ENCODE measurements around the gene EFCAB11. TPM values are rescaled to one million over a fixed set of nuclear protein-coding genes. Genes with fewer than 3 reads are reported as not detected.

Gene EFCAB11
- total RNA-seq, 1 donor from 2014 or later, result 7.7 TPM

- peaks cover 80% of the 10 kb centered on the region for H3K4me1 Mint-ChIP-seq (ENCODE audit: low read depth)
- peaks cover 4% of the 10 kb centered on the region for H3K9me3 Mint-ChIP-seq (ENCODE audit: low read depth)
- TF ChIP-seq CTCF (IDR thresholded peaks at IDR 0.05), result no peak
- no peaks in the 10 kb centered on the region for H3K27me3 Mint-ChIP-seq (ENCODE audit: low read depth)
- H3K27ac Mint-ChIP-seq (ENCODE audit: unreplicated experiment), result peak overlapping the region; percentile 98
- H3K36me3 Mint-ChIP-seq (ENCODE audit: low read depth), result peaks cover 2% of the 10 kb centered on the region
- no peak for DNase-seq (ENCODE audit: low spot score)
- peak overlapping the region; percentile 47 for H3K4me3 Mint-ChIP-seq (ENCODE audit: unreplicated experiment)
Observed at GRCh38 chr14:89911010-89911919, 43.3 kb downstream of the EFCAB11 start.

- Mint-ChIP-seq H3K9me3 (ENCODE audit: low read depth) (peaks cover 4% of the 10 kb centered on the region), H3K27ac (ENCODE audit: unreplicated experiment) (peak overlapping the region; percentile 98)
Observed at GRCh38 chr14:89910691-89911009, 43.9 kb downstream of the EFCAB11 start.

GRCh38 chr14:89909586-89909985 is 44.9 kb downstream of the EFCAB11 start:
- peaks cover 72% of the 10 kb centered on the region for H3K4me1 Mint-ChIP-seq (ENCODE audit: low read depth)
- peak overlapping the region; percentile 98 for H3K27ac Mint-ChIP-seq (ENCODE audit: unreplicated experiment)
- H3K9me3 Mint-ChIP-seq (ENCODE audit: low read depth), result peaks cover 4% of the 10 kb centered on the region
- TF ChIP-seq CTCF (IDR thresholded peaks at IDR 0.05), result no peak
- no peak for DNase-seq (ENCODE audit: low spot score)
- no peaks in the 10 kb centered on the region for H3K27me3 Mint-ChIP-seq (ENCODE audit: low read depth)
- peaks cover 3% of the 10 kb centered on the region for H3K36me3 Mint-ChIP-seq (ENCODE audit: low read depth)
- no peak overlapping the region for H3K4me3 Mint-ChIP-seq (ENCODE audit: unreplicated experiment)

More at GRCh38 chr14:89910691-89911009, 43.9 kb downstream of the EFCAB11 start:
- TF ChIP-seq CTCF (IDR thresholded peaks at IDR 0.05), result no peak
- H3K36me3 Mint-ChIP-seq (ENCODE audit: low read depth), result peaks cover 2% of the 10 kb centered on the region
- H3K4me1 Mint-ChIP-seq (ENCODE audit: low read depth), result peaks cover 76% of the 10 kb centered on the region
- H3K27me3 Mint-ChIP-seq (ENCODE audit: low read depth), result no peaks in the 10 kb centered on the region
- no peak for DNase-seq (ENCODE audit: low spot score)
- peak overlapping the region; percentile 47 for H3K4me3 Mint-ChIP-seq (ENCODE audit: unreplicated experiment)

DNA sequence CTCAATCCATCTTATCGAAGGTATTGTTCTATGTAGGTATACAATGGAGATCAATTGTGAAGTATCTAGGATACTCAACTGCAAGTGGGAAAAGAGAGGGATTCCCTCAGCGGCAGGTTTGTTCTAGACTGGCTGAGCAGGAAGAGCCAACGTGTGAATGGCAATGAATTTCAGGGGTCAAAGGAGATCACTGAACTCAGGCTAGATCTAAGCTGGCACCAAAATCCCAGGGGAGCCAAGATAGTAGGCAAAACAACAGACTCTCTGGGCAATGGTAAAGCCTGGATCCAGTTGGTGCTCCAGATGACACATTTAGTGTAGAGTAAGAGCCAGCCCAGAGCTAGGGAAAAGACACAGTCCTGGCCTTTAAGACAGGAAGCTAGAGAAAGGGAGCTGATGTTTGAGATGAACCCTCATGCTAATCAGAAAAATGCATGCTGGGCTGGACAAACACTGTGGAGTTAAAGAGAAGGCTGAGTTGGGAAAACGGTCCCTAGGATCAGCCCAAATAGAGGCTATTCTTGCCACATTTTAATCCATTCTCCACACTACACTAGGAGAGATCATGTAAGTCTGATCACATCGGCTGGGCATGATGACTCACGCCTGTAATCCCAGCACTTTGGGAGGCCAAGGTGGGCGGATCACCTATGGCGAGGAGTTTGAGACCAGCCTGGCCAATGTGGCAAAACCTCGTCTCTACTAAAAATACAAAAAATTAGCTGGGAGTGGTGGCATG is 45.6 kb downstream of the EFCAB11 start:
- no peak for DNase-seq (ENCODE audit: low spot score)
- H3K4me1 Mint-ChIP-seq (ENCODE audit: low read depth), result peaks cover 70% of the 10 kb centered on the region
- no peak for TF ChIP-seq CTCF (IDR thresholded peaks at IDR 0.05)

GRCh38 chr14:89907655-89908054 is 46.9 kb downstream of the EFCAB11 start:
- DNase-seq (ENCODE audit: low spot score), result no peak
- no peak for TF ChIP-seq CTCF (IDR thresholded peaks at IDR 0.05)
- Mint-ChIP-seq H3K27me3 (ENCODE audit: low read depth) (no peaks in the 10 kb centered on the region), H3K4me1 (ENCODE audit: low read depth) (peaks cover 74% of the 10 kb centered on the region), H3K9me3 (ENCODE audit: low read depth) (peaks cover 4% of the 10 kb centered on the region), H3K4me3 (ENCODE audit: unreplicated experiment) (no peak overlapping the region), H3K36me3 (ENCODE audit: low read depth) (peaks cover 3% of the 10 kb centered on the region), H3K27ac (ENCODE audit: unreplicated experiment) (no peak overlapping the region)

More for the DNA sequence above, 45.6 kb downstream of the EFCAB11 start:
- no peaks in the 10 kb centered on the region for H3K27me3 Mint-ChIP-seq (ENCODE audit: low read depth)
- H3K9me3 Mint-ChIP-seq (ENCODE audit: low read depth), result peaks cover 4% of the 10 kb centered on the region
- H3K36me3 Mint-ChIP-seq (ENCODE audit: low read depth), result peaks cover 3% of the 10 kb centered on the region
- no peak overlapping the region for H3K27ac Mint-ChIP-seq (ENCODE audit: unreplicated experiment)
- H3K4me3 Mint-ChIP-seq (ENCODE audit: unreplicated experiment), result no peak overlapping the region

Data from chondrocyte (in vitro differentiated cells).